Gastroesophageal sphincter (tissue), 3 donors: Measurements from ENCODE around the gene ZDHHC20.

Experiments used
- POLR2A ChIP-seq, 2 donors: fragments of 450-650 bp; IDR thresholded peaks; one replicate each; pipeline ENCODE4 v1.6.1; 2017; ENCODE audit warnings: antibody characterized with exemption in 2 of 2, mild to moderate bottlenecking in 2 of 2, moderate library complexity in 1 of 2
- TF ChIP-seq, protein P1 (sequence below), 4 experiments: fragments of 200-600 bp in 2 of 4; fragments of 450-650 bp in 2 of 4; sonication (generic) in 1 of 4; IDR thresholded peaks; one replicate each; pipeline ENCODE4 v1.5.1; 2017 to 2019; ENCODE audit warnings: antibody characterized with exemption in 4 of 4, mild to moderate bottlenecking in 2 of 4, moderate library complexity in 2 of 4

- no peak for TF ChIP-seq POLR2A (IDR thresholded peaks at IDR 0.05)
- TF ChIP-seq, protein P1, sequence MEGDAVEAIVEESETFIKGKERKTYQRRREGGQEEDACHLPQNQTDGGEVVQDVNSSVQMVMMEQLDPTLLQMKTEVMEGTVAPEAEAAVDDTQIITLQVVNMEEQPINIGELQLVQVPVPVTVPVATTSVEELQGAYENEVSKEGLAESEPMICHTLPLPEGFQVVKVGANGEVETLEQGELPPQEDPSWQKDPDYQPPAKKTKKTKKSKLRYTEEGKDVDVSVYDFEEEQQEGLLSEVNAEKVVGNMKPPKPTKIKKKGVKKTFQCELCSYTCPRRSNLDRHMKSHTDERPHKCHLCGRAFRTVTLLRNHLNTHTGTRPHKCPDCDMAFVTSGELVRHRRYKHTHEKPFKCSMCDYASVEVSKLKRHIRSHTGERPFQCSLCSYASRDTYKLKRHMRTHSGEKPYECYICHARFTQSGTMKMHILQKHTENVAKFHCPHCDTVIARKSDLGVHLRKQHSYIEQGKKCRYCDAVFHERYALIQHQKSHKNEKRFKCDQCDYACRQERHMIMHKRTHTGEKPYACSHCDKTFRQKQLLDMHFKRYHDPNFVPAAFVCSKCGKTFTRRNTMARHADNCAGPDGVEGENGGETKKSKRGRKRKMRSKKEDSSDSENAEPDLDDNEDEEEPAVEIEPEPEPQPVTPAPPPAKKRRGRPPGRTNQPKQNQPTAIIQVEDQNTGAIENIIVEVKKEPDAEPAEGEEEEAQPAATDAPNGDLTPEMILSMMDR (IDR thresholded peaks at IDR 0.05): no peak
These were observed 130.9 kb downstream of the ZDHHC20 start for GRCh38 chr13:21328201-21328600.
